H9 (cell line): ENCODE measurements around the gene TEAD1. TPM values are rescaled to one million over a fixed set of nuclear protein-coding genes. Genes with fewer than 3 reads are reported as not detected.
A peak's percentile ranks its signal among the peaks of the same experiment; 100 is the strongest.

Experiments
- DNase-seq: peaks from one replicate; pipeline ENCODE4 v3.0.0-alpha.2; 2017
- H2AFZ ChIP-seq: one replicate; pipeline ENCODE4 v1.6.1; 2013; ENCODE audit warnings: mild to moderate bottlenecking, low read length, control low read depth, moderate library complexity
- H2AK5ac ChIP-seq: 2 replicates; pipeline ENCODE4 v1.6.1; 2013; ENCODE audit warnings: low read length, control low read depth, mixed read lengths; ENCODE audit not compliant: insufficient read length
- H2BK120ac ChIP-seq: one replicate; pipeline ENCODE4 v1.6.1; 2013; ENCODE audit warnings: low read depth, mild to moderate bottlenecking, low read length, control low read depth, inconsistent platforms; ENCODE audit not compliant: poor library complexity, severe bottlenecking
- H2BK12ac ChIP-seq: 2 replicates; pipeline ENCODE4 v1.6.1; 2013; ENCODE audit warnings: low read length, control low read depth, mixed read lengths, low read depth; ENCODE audit not compliant: insufficient read length
- H2BK15ac ChIP-seq: 2 replicates; pipeline ENCODE4 v1.6.1; 2013; ENCODE audit warnings: low read depth, low read length, control low read depth
- H2BK20ac ChIP-seq: one replicate; pipeline ENCODE4 v1.6.1; 2013; ENCODE audit warnings: low read depth, mild to moderate bottlenecking, low read length, control low read depth, inconsistent platforms; ENCODE audit not compliant: poor library complexity, severe bottlenecking
- H2BK5ac ChIP-seq: 2 replicates; pipeline ENCODE4 v1.6.1; 2013; ENCODE audit warnings: low read length, control low read depth, mixed read lengths; ENCODE audit not compliant: insufficient read length
- H3K14ac ChIP-seq: 2 replicates; pipeline ENCODE4 v1.6.1; 2013; ENCODE audit warnings: low read length, control low read depth; ENCODE audit not compliant: insufficient read depth
- H3K18ac ChIP-seq: 2 replicates; pipeline ENCODE4 v1.6.1; 2013; ENCODE audit warnings: low read depth, mild to moderate bottlenecking, mixed read lengths, low read length, control low read depth; ENCODE audit not compliant: insufficient read length
- H3K23ac ChIP-seq: 2 replicates; pipeline ENCODE4 v1.6.1; 2013; ENCODE audit warnings: low read length, control low read depth, mixed read lengths, low read depth; ENCODE audit not compliant: insufficient read length
- H3K23me2 ChIP-seq: 2 replicates; pipeline ENCODE4 v1.6.1; 2013; ENCODE audit warnings: low read depth, mild to moderate bottlenecking, mixed read lengths, low read length, control low read depth; ENCODE audit not compliant: insufficient read length, poor library complexity, severe bottlenecking
- H3K27ac ChIP-seq: 2 replicates; pipeline ENCODE4 v1.5.1; 2013; ENCODE audit warnings: low read length, control low read depth, mixed read lengths, low read depth; ENCODE audit not compliant: insufficient read length
- H3K27me3 ChIP-seq: 2 replicates; pipeline ENCODE4 v1.6.1; 2013; ENCODE audit warnings: low read length, control low read depth, inconsistent platforms; ENCODE audit not compliant: insufficient read depth
- H3K4ac ChIP-seq: 2 replicates; pipeline ENCODE4 v1.6.1; 2013; ENCODE audit warnings: low read depth, mild to moderate bottlenecking, control low read depth, inconsistent platforms, low read length, moderate library complexity
- H3K4me1 ChIP-seq: 2 replicates; pipeline ENCODE4 v1.6.1; 2013; ENCODE audit warnings: low read length, control low read depth, inconsistent platforms; ENCODE audit not compliant: insufficient read depth
- H3K4me2 ChIP-seq: 2 replicates; pipeline ENCODE4 v1.6.1; 2013; ENCODE audit warnings: low read length, control low read depth, mixed read lengths; ENCODE audit not compliant: insufficient read length, insufficient read depth
- H3K56ac ChIP-seq: 2 replicates; pipeline ENCODE4 v1.6.1; 2013; ENCODE audit warnings: low read depth, mild to moderate bottlenecking, mixed read lengths, low read length, control low read depth; ENCODE audit not compliant: insufficient read length
- H3K79me1 ChIP-seq: 2 replicates; pipeline ENCODE4 v1.6.1; 2013; ENCODE audit warnings: low read depth, mild to moderate bottlenecking, moderate library complexity, low read length, control low read depth, inconsistent platforms; ENCODE audit not compliant: insufficient read depth, poor library complexity, severe bottlenecking
- H3K79me2 ChIP-seq: 2 replicates; pipeline ENCODE4 v1.6.1; 2013; ENCODE audit warnings: low read length, control low read depth, inconsistent platforms; ENCODE audit not compliant: insufficient read depth
- H3K9ac ChIP-seq: 2 replicates; pipeline ENCODE4 v1.6.1; 2013; ENCODE audit warnings: low read length, control low read depth, mixed read lengths; ENCODE audit not compliant: insufficient read length; ENCODE audit errors: extremely low read depth
- H3K9me3 ChIP-seq: one replicate; pipeline ENCODE4 v1.6.1; 2013; ENCODE audit warnings: low read depth, low read length, inconsistent platforms; ENCODE audit not compliant: control insufficient read depth
- H3T11ph ChIP-seq: one replicate; pipeline ENCODE4 v1.6.1; 2013; ENCODE audit warnings: mild to moderate bottlenecking, low read length, control low read depth, inconsistent platforms
- H4K20me1 ChIP-seq: one replicate; pipeline ENCODE4 v1.6.1; 2013; ENCODE audit not compliant: control insufficient read depth, insufficient read length, insufficient read depth
- H4K5ac ChIP-seq: 2 replicates; pipeline ENCODE4 v1.6.1; 2013; ENCODE audit warnings: low read depth, mild to moderate bottlenecking, mixed read lengths, low read length, control low read depth; ENCODE audit not compliant: insufficient read length
- H4K8ac ChIP-seq: replicated peaks from 2 replicates; pipeline ENCODE4 v1.6.1; 2013; ENCODE audit warnings: low read length, control low read depth, mixed read lengths, low read depth; ENCODE audit not compliant: insufficient read length
- H4K91ac ChIP-seq: 2 replicates; pipeline ENCODE4 v1.6.1; 2013; ENCODE audit warnings: low read depth, mild to moderate bottlenecking, moderate library complexity, mixed read lengths, low read length, control low read depth; ENCODE audit not compliant: insufficient read length
- H3K27ac Mint-ChIP-seq, 3 experiments: 2 replicates in 2 of 3; 3 replicates in 1 of 3; pipeline ENCODE4 v1.8.0; 2020 to 2021; ENCODE audit warnings: mixed read lengths in 3 of 3, mild to moderate bottlenecking in 1 of 3, moderate library complexity in 1 of 3
- H3K27me3 Mint-ChIP-seq: 2 replicates; pipeline ENCODE4 v1.8.0; 2021; ENCODE audit warnings: low read depth, mild to moderate bottlenecking, moderate library complexity, mixed read lengths
- H3K36me3 Mint-ChIP-seq, 3 experiments: 2 replicates in 2 of 3; 3 replicates in 1 of 3; pipeline ENCODE4 v1.8.0; 2020 to 2021; ENCODE audit warnings: low read depth in 3 of 3, mixed read lengths in 3 of 3; ENCODE audit not compliant: insufficient read depth in 1 of 3
- H3K4me1 Mint-ChIP-seq, 2 experiments: 2 replicates each; pipeline ENCODE4 v1.8.0; 2020; ENCODE audit warnings: mixed read lengths in 2 of 2
- H3K4me3 Mint-ChIP-seq, 2 experiments: 2 replicates in 1 of 2; 3 replicates in 1 of 2; pipeline ENCODE4 v1.8.0; 2020 to 2021; ENCODE audit warnings: mild to moderate bottlenecking in 2 of 2, mixed read lengths in 2 of 2, moderate library complexity in 1 of 2
- H3K9me3 Mint-ChIP-seq, 2 experiments: 2 replicates in 1 of 2; 3 replicates in 1 of 2; pipeline ENCODE4 v1.8.0; 2020; ENCODE audit warnings: mild to moderate bottlenecking in 2 of 2, mixed read lengths in 2 of 2, moderate library complexity in 1 of 2
- WGBS: extraction: QIAGEN DNeasy Blood & Tissue Kit; methylation state at CpG from one replicate; pipeline ENCODE4 v1.1.7; 2013; ENCODE audit warnings: missing lambda C conversion rate, low lambda C conversion rate, mixed read lengths; ENCODE audit not compliant: insufficient read length; ENCODE audit errors: extremely low coverage; 5-methylcytosine and 5-hydroxymethylcytosine counted together
- long read RNA-seq: library from polyadenylated mRNA; unstranded; transcript quantifications from one replicate; pipeline ENCODE4 v2.0.0, GENCODE V29; 2020
- total RNA-seq: library from RNA; stranded (reverse); gene quantifications from 2 replicates; pipeline ENCODE4 v1.2.1, GENCODE V29; 2021
- TF ChIP-seq, protein P1 (sequence below): fragments of 200-600 bp; sonication (generic); conservative IDR thresholded peaks from 3 replicates; pipeline ENCODE4 v1.8.0; 2021; ENCODE audit warnings: antibody characterized with exemption, mild to moderate bottlenecking

TEAD1 gene
- total RNA-seq = 75.1 and 76.8 TPM in 2 replicates
- long read RNA-seq, full-length matches to known transcripts = 3 of 45 reads
- long read RNA-seq, partial matches to known transcripts = 1 of 45 reads
- long read RNA-seq, other reads (novel, unspliced or antisense) = 41 of 45 reads

DNA sequence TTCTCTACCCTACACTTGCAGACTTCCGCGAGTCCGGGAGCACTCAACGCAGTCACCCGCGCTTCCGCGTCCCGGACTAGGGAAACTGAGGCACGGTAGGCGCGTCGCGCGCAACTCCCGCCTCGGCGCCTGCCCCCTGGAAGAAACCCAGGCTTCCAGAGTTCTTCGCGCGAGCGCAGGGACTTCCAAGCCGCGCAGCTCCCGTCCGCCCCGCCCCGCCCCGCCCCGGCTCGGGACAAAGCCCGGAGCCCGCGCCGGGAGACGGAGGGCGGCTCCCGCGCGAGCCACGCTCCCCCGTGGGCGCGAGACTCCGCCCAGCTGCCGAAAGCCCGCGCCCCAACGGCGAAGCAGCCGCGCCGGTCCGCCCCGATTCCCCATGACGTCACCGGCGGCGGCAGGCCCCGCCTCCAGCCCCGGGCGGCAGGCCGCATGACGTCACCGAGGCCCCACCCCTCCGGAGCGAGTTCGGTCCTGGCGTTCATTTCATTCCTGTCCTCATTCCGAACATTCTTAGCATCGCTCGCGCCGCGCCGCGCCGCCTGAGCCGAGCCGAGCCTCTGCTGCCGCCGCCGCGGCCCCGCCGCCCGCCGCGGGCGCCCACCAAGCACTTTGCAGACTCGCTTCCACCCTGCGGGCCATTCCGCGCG is at the start of gene TEAD1:
Gene TEAD1, plus strand, starts transcription at position 498 of the 647 bp plus-strand sequence.
- H2BK20ac ChIP-seq = no peak within 1 kb of the TSS
- no peak within 1 kb of the TSS for H4K8ac ChIP-seq
- H2BK5ac ChIP-seq = no peak within 1 kb of the TSS
- H3K9me3 Mint-ChIP-seq = peaks cover 0 to 2% of the 10 kb centered on the region in 2 experiments; a peak in 1 of 5 replicates
- H4K5ac ChIP-seq = no peak within 1 kb of the TSS
- no CpG with 5 or more reads among the region's 95 CpGs for WGBS
- peak within 1 kb of the TSS; percentile 94 for H3K14ac ChIP-seq
- H4K20me1 ChIP-seq = no peaks in the 10 kb centered on the region
- H3T11ph ChIP-seq = no peak within 1 kb of the TSS
- H3K23ac ChIP-seq = no peak within 1 kb of the TSS
- H3K27ac Mint-ChIP-seq = peak within 1 kb of the TSS; percentile 93 to 100 (median 98)
- no peaks in the 10 kb centered on the region for H3K9me3 ChIP-seq
- peaks cover 24% of the 10 kb centered on the region for H3K27me3 Mint-ChIP-seq
- H2AFZ ChIP-seq = no peak within 1 kb of the TSS
- H3K56ac ChIP-seq = no peak within 1 kb of the TSS
- no peak within 1 kb of the TSS; the same call in 1 of the 2 replicates for H2BK15ac ChIP-seq
- H3K27me3 ChIP-seq = no peaks in the 10 kb centered on the region; the same call in 1 of the 2 replicates
- peak; percentile 95 for DNase-seq
- peak within 1 kb of the TSS; percentile 94 to 99 for H3K4me3 Mint-ChIP-seq
- no peak within 1 kb of the TSS; the same call in 1 of the 2 replicates for H3K4ac ChIP-seq
- H3K9ac ChIP-seq = peak within 1 kb of the TSS; percentile 91
- H3K23me2 ChIP-seq = peaks cover 8% of the 10 kb centered on the region
- no peak within 1 kb of the TSS for H2AK5ac ChIP-seq
- peak within 1 kb of the TSS; percentile 75 for H3K4me2 ChIP-seq
- peak within 1 kb of the TSS; percentile 98 for H3K18ac ChIP-seq
- TF ChIP-seq, protein P1, sequence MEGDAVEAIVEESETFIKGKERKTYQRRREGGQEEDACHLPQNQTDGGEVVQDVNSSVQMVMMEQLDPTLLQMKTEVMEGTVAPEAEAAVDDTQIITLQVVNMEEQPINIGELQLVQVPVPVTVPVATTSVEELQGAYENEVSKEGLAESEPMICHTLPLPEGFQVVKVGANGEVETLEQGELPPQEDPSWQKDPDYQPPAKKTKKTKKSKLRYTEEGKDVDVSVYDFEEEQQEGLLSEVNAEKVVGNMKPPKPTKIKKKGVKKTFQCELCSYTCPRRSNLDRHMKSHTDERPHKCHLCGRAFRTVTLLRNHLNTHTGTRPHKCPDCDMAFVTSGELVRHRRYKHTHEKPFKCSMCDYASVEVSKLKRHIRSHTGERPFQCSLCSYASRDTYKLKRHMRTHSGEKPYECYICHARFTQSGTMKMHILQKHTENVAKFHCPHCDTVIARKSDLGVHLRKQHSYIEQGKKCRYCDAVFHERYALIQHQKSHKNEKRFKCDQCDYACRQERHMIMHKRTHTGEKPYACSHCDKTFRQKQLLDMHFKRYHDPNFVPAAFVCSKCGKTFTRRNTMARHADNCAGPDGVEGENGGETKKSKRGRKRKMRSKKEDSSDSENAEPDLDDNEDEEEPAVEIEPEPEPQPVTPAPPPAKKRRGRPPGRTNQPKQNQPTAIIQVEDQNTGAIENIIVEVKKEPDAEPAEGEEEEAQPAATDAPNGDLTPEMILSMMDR = no peak
- H3K4me1 Mint-ChIP-seq = peaks cover 36 to 44% of the 10 kb centered on the region in 2 experiments
- H4K91ac ChIP-seq = no peak within 1 kb of the TSS
- peaks cover 1% of the 10 kb centered on the region; the same call in 1 of the 2 replicates for H3K4me1 ChIP-seq
- no peaks in the 10 kb centered on the region for H3K79me1 ChIP-seq
- no peak within 1 kb of the TSS for H3K27ac ChIP-seq
- peaks cover 9% of the 10 kb centered on the region for H3K79me2 ChIP-seq
- peak within 1 kb of the TSS; percentile 75 for H2BK120ac ChIP-seq
- H2BK12ac ChIP-seq = no peak within 1 kb of the TSS
- peaks cover 2 to 10% (median 3%) of the 10 kb centered on the region in 3 experiments; a peak in 6 of 7 replicates for H3K36me3 Mint-ChIP-seq
